ENCODE data around the gene TIMM13. TPM values are rescaled to one million over a fixed set of nuclear protein-coding genes. Genes with fewer than 3 reads are reported as not detected.

TIMM13 gene
- total and polyA plus RNA-seq, 2 of the 8 experiments (the other 6 are each of a cell fraction or from before 2014, with no cell fraction given), result 270 to 275 TPM

DNA sequence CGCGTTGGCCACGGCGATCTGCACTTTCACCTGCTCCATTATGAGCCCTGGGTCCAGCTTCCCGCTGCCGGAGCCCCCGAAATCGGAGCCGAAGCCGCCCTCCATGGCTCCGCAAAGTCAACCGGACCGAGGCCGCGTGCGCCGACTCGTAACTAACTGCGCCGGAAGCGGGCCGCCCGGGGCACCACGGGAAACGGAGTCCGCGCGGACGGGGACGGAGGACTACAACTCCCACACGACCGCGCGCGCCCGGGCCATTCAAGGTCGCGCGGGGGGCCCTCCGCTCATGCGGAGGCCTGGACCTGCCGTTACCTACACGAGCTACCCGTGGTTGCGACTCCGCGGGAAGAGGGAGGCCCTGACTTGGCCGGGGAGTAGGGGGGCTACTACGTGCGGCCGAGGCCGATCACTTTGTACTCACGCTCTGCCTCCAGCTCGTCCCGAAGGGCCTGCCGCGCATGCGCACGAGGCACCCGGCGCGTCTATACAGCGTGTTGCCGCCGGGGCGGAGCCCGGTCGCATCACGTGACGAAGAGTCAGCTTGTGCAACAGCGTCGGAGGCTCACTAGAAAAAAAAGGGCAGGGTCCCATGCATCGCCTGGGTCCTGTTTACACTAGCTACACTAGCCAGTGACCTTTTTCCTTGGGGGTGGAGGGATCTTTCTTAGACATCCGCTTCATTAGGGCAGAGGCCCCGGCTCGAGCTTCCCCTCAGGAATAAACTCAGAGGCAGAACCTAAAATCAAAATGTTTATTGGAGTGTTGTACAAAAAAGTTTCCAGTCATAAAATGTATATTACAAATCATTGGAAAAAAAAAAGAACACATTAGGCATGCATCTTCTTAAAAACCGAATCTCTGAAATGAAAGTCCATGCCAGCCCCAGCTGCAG lies at the start of gene TIMM13 (continued):
- TF ChIP-seq, protein P1, sequence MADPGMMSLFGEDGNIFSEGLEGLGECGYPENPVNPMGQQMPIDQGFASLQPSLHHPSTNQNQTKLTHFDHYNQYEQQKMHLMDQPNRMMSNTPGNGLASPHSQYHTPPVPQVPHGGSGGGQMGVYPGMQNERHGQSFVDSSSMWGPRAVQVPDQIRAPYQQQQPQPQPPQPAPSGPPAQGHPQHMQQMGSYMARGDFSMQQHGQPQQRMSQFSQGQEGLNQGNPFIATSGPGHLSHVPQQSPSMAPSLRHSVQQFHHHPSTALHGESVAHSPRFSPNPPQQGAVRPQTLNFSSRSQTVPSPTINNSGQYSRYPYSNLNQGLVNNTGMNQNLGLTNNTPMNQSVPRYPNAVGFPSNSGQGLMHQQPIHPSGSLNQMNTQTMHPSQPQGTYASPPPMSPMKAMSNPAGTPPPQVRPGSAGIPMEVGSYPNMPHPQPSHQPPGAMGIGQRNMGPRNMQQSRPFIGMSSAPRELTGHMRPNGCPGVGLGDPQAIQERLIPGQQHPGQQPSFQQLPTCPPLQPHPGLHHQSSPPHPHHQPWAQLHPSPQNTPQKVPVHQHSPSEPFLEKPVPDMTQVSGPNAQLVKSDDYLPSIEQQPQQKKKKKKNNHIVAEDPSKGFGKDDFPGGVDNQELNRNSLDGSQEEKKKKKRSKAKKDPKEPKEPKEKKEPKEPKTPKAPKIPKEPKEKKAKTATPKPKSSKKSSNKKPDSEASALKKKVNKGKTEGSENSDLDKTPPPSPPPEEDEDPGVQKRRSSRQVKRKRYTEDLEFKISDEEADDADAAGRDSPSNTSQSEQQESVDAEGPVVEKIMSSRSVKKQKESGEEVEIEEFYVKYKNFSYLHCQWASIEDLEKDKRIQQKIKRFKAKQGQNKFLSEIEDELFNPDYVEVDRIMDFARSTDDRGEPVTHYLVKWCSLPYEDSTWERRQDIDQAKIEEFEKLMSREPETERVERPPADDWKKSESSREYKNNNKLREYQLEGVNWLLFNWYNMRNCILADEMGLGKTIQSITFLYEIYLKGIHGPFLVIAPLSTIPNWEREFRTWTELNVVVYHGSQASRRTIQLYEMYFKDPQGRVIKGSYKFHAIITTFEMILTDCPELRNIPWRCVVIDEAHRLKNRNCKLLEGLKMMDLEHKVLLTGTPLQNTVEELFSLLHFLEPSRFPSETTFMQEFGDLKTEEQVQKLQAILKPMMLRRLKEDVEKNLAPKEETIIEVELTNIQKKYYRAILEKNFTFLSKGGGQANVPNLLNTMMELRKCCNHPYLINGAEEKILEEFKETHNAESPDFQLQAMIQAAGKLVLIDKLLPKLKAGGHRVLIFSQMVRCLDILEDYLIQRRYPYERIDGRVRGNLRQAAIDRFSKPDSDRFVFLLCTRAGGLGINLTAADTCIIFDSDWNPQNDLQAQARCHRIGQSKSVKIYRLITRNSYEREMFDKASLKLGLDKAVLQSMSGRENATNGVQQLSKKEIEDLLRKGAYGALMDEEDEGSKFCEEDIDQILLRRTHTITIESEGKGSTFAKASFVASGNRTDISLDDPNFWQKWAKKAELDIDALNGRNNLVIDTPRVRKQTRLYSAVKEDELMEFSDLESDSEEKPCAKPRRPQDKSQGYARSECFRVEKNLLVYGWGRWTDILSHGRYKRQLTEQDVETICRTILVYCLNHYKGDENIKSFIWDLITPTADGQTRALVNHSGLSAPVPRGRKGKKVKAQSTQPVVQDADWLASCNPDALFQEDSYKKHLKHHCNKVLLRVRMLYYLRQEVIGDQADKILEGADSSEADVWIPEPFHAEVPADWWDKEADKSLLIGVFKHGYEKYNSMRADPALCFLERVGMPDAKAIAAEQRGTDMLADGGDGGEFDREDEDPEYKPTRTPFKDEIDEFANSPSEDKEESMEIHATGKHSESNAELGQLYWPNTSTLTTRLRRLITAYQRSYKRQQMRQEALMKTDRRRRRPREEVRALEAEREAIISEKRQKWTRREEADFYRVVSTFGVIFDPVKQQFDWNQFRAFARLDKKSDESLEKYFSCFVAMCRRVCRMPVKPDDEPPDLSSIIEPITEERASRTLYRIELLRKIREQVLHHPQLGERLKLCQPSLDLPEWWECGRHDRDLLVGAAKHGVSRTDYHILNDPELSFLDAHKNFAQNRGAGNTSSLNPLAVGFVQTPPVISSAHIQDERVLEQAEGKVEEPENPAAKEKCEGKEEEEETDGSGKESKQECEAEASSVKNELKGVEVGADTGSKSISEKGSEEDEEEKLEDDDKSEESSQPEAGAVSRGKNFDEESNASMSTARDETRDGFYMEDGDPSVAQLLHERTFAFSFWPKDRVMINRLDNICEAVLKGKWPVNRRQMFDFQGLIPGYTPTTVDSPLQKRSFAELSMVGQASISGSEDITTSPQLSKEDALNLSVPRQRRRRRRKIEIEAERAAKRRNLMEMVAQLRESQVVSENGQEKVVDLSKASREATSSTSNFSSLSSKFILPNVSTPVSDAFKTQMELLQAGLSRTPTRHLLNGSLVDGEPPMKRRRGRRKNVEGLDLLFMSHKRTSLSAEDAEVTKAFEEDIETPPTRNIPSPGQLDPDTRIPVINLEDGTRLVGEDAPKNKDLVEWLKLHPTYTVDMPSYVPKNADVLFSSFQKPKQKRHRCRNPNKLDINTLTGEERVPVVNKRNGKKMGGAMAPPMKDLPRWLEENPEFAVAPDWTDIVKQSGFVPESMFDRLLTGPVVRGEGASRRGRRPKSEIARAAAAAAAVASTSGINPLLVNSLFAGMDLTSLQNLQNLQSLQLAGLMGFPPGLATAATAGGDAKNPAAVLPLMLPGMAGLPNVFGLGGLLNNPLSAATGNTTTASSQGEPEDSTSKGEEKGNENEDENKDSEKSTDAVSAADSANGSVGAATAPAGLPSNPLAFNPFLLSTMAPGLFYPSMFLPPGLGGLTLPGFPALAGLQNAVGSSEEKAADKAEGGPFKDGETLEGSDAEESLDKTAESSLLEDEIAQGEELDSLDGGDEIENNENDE (IDR thresholded peaks at IDR 0.05; ENCODE audit: insufficient replicate concordance, low read length), result no peak
- TF ChIP-seq RBBP5 (IDR thresholded peaks at IDR 0.05; ENCODE audit: borderline replicate concordance, low read depth, low read length), result 0 out of 2 replicates have a peak, but pooled peaks have one; percentile 11
- TF ChIP-seq BACH1 (IDR thresholded peaks at IDR 0.05; ENCODE audit: low read length), result no peak
- no peak for TF ChIP-seq SIRT6 (IDR thresholded peaks at IDR 0.05; ENCODE audit: low read length)
- no peak for TF ChIP-seq CHD1 (IDR thresholded peaks at IDR 0.05; ENCODE audit: low read depth, low read length)
- no peak for TF ChIP-seq ZNF274 (IDR thresholded peaks at IDR 0.05; ENCODE audit: borderline replicate concordance, extremely low read depth, low read length)
- TF ChIP-seq CTBP2 (IDR thresholded peaks at IDR 0.05; ENCODE audit: borderline replicate concordance, insufficient read depth, insufficient read length, low read length), result no peak
- TF ChIP-seq RXRA (IDR thresholded peaks at IDR 0.05; ENCODE audit: insufficient read depth, low read depth, low read length), result 0 out of 2 replicates have a peak, but pooled peaks have one; percentile 12
- TF ChIP-seq RNF2 (IDR thresholded peaks at IDR 0.05; ENCODE audit: borderline replicate concordance, low read depth, low read length, missing control alignments, poor library complexity, severe bottlenecking), result no peak

All from H1 (cell line).